ENCODE data around the gene TTYH3. TPM values are rescaled to one million over a fixed set of nuclear protein-coding genes. Genes with fewer than 3 reads are reported as not detected.
"Not testable (repeated sequence)": the region's sequence is repeated elsewhere in the genome, so short reads cannot be mapped to it uniquely, and the experiment has no call there.

Gene TTYH3
- 1 to 10 TPM; 1.2 to 4.4 (median 2.5) TPM for polyA plus RNA-seq (ENCODE audit: low read depth in 6 of 6)

- ATAC-seq (ENCODE audit: low read depth in 2 of 2): peak in 1 of 2 donors; percentile 18
- no peaks in the 10 kb centered on the region for H3K27me3 Mint-ChIP-seq
- peaks cover 28 to 40% (median 39%) of the 10 kb centered on the region in 3 donors for H3K4me1 Mint-ChIP-seq
- H3K9me3 Mint-ChIP-seq: no peaks in the 10 kb centered on the region
- H3K36me3 Mint-ChIP-seq: no peaks in the 10 kb centered on the region
- peak within 1 kb of the TSS; percentile 84 to 95 (median 93) for H3K27ac Mint-ChIP-seq
- H3K4me3 Mint-ChIP-seq: peak within 1 kb of the TSS; percentile 91 to 99 (median 96)
- DNase-seq: no peak
Observed at GRCh38 chr7:2631946-2632732, at the start of gene TTYH3. TTYH3 (plus strand) TSS chr7:2631986; CDS start chr7:2632156, 170 bp downstream.

GRCh38 chr7:2582006-2582735 is 49.6 kb upstream of the TTYH3 start:
- ATAC-seq (ENCODE audit: low read depth in 2 of 2): no peak
- Mint-ChIP-seq H3K9me3 (no peaks in the 10 kb centered on the region), H3K4me1 (peaks cover 0 to 5% (median 3%) of the 10 kb centered on the region in 3 donors), H3K36me3 (no peaks in the 10 kb centered on the region), H3K4me3 (peak overlapping the region in 1 of 8 donors; percentile 66), H3K27ac (peak overlapping the region in 2 of 6 donors; percentile 84 to 90), H3K27me3 (no peaks in the 10 kb centered on the region)
- DNase-seq: no peak

- H3K4me1 Mint-ChIP-seq: peaks cover 0 to 5% (median 3%) of the 10 kb centered on the region in 3 donors
- no peak overlapping the region for H3K4me3 Mint-ChIP-seq
- H3K36me3 Mint-ChIP-seq: no peaks in the 10 kb centered on the region
- H3K9me3 Mint-ChIP-seq: no peaks in the 10 kb centered on the region
- peak overlapping the region in 1 of 6 donors; percentile 44 for H3K27ac Mint-ChIP-seq
- ATAC-seq (ENCODE audit: low read depth in 2 of 2): no peak
- no peaks in the 10 kb centered on the region for H3K27me3 Mint-ChIP-seq
- DNase-seq: no peak
Observed at GRCh38 chr7:2583798-2584580, 47.8 kb upstream of the TTYH3 start.

- H3K36me3 Mint-ChIP-seq: no peaks in the 10 kb centered on the region
- H3K4me3 Mint-ChIP-seq: no peak overlapping the region
- DNase-seq (no peak), ATAC-seq (ENCODE audit: low read depth in 2 of 2) (no peak)
- peaks cover 0 to 5% (median 2%) of the 10 kb centered on the region in 3 donors for H3K4me1 Mint-ChIP-seq
- H3K27ac Mint-ChIP-seq: no peak overlapping the region
- H3K27me3 Mint-ChIP-seq: no peaks in the 10 kb centered on the region
- H3K9me3 Mint-ChIP-seq: no peaks in the 10 kb centered on the region
Observed at GRCh38 chr7:2585446-2585845, 46.3 kb upstream of the TTYH3 start.

GRCh38 chr7:2586326-2587020 is 45.3 kb upstream of the TTYH3 start:
- H3K9me3 Mint-ChIP-seq: no peaks in the 10 kb centered on the region
- no peak overlapping the region for H3K4me3 Mint-ChIP-seq
- DNase-seq (no peak), ATAC-seq (ENCODE audit: low read depth in 2 of 2) (no peak)
- peak overlapping the region in 2 of 6 donors; percentile 15 to 90 for H3K27ac Mint-ChIP-seq
- no peaks in the 10 kb centered on the region for H3K27me3 Mint-ChIP-seq
- no peaks in the 10 kb centered on the region for H3K36me3 Mint-ChIP-seq
- no peaks in the 10 kb centered on the region for H3K4me1 Mint-ChIP-seq

GRCh38 chr7:2587134-2587533 is 44.7 kb upstream of the TTYH3 start:
- H3K27ac Mint-ChIP-seq: peak overlapping the region in 1 of 6 donors; percentile 15
- no peaks in the 10 kb centered on the region for H3K4me1 Mint-ChIP-seq
- DNase-seq (no peak), ATAC-seq (ENCODE audit: low read depth in 2 of 2) (no peak)
- no peaks in the 10 kb centered on the region for H3K36me3 Mint-ChIP-seq
- no peaks in the 10 kb centered on the region for H3K27me3 Mint-ChIP-seq
- no peak overlapping the region for H3K4me3 Mint-ChIP-seq
- H3K9me3 Mint-ChIP-seq: no peaks in the 10 kb centered on the region

- Mint-ChIP-seq H3K4me1 (no peaks in the 10 kb centered on the region), H3K9me3 (no peaks in the 10 kb centered on the region), H3K36me3 (no peaks in the 10 kb centered on the region), H3K27ac (no peak overlapping the region), H3K4me3 (no peak overlapping the region), H3K27me3 (no peaks in the 10 kb centered on the region)
- ATAC-seq (ENCODE audit: low read depth in 2 of 2): no peak
- DNase-seq: no peak
Observed at GRCh38 chr7:2587778-2588177, 44.0 kb upstream of the TTYH3 start.

GRCh38 chr7:2589341-2589740 is 42.4 kb upstream of the TTYH3 start:
- ATAC-seq (ENCODE audit: low read depth in 2 of 2): no peak
- Mint-ChIP-seq H3K27me3 (no peaks in the 10 kb centered on the region), H3K4me1 (no peaks in the 10 kb centered on the region), H3K27ac (peak overlapping the region in 1 of 6 donors; percentile 6), H3K36me3 (no peaks in the 10 kb centered on the region), H3K9me3 (no peaks in the 10 kb centered on the region), H3K4me3 (no peak overlapping the region)
- DNase-seq: no peak

- H3K4me3 Mint-ChIP-seq, H3K27ac Mint-ChIP-seq, H3K9me3 Mint-ChIP-seq: not testable (repeated sequence)
Observed at GRCh38 chr7:2589941-2590340, 41.8 kb upstream of the TTYH3 start.

GRCh38 chr7:2592375-2592865 is 39.4 kb upstream of the TTYH3 start:
- peaks cover 5 to 7% (median 6%) of the 10 kb centered on the region in 3 donors for H3K27me3 Mint-ChIP-seq
- no peak for DNase-seq
- peak overlapping the region in 1 of 6 donors; percentile 89 for H3K27ac Mint-ChIP-seq
- no peaks in the 10 kb centered on the region for H3K36me3 Mint-ChIP-seq
- no peak for ATAC-seq (ENCODE audit: low read depth in 2 of 2)
- no peaks in the 10 kb centered on the region for H3K9me3 Mint-ChIP-seq
- H3K4me1 Mint-ChIP-seq: peaks cover 8 to 13% (median 8%) of the 10 kb centered on the region in 3 donors
- H3K4me3 Mint-ChIP-seq: no peak overlapping the region

More at GRCh38 chr7:2589941-2590340, 41.8 kb upstream of the TTYH3 start:
- H3K36me3 Mint-ChIP-seq; H3K4me1 Mint-ChIP-seq; DNase-seq; H3K27me3 Mint-ChIP-seq; ATAC-seq (ENCODE audit: low read depth in 2 of 2): not testable (repeated sequence)

GRCh38 chr7:2593036-2593727 is 38.6 kb upstream of the TTYH3 start:
- Mint-ChIP-seq H3K27ac (peak overlapping the region in 1 of 6 donors; percentile 89), H3K36me3 (no peaks in the 10 kb centered on the region), H3K4me3 (no peak overlapping the region), H3K27me3 (peaks cover 5 to 7% (median 6%) of the 10 kb centered on the region in 3 donors), H3K9me3 (no peaks in the 10 kb centered on the region), H3K4me1 (peaks cover 8 to 13% (median 8%) of the 10 kb centered on the region in 3 donors)
- no peak for ATAC-seq (ENCODE audit: low read depth in 2 of 2)
- DNase-seq: no peak

GRCh38 chr7:2594599-2594998 is 37.2 kb upstream of the TTYH3 start:
- Mint-ChIP-seq H3K4me3 (peak overlapping the region in 3 of 8 donors; percentile 15 to 79 (median 24)), H3K36me3 (no peaks in the 10 kb centered on the region), H3K27ac (no peak overlapping the region), H3K4me1 (peaks cover 8 to 13% (median 11%) of the 10 kb centered on the region in 3 donors), H3K9me3 (no peaks in the 10 kb centered on the region), H3K27me3 (peaks cover 5 to 7% (median 6%) of the 10 kb centered on the region in 3 donors)
- no peak for ATAC-seq (ENCODE audit: low read depth in 2 of 2)
- no peak for DNase-seq

Measured in naive B cell (primary cell).